ENCODE data around the gene PCDHGB7.

DNA sequence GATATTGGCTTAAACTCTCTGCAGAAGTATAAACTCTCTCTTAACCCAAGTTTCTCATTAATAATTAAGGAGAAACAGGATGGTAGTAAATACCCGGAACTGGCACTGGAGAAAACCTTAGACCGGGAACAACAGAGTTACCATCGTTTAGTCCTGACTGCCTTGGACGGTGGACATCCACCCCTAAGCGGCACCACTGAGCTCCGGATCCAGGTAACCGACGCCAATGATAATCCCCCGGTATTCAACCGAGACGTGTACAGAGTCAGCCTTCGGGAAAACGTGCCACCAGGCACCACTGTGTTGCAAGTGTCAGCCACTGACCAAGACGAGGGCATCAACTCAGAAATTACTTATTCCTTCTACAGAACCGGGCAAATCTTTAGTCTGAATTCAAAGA is 18.9 kb upstream of the PCDHGB7 start:
- TF ChIP-seq ZNF24 (IDR thresholded peaks at IDR 0.05) (no peak), BCL3 (IDR thresholded peaks at IDR 0.05; ENCODE audit: borderline replicate concordance, insufficient read depth, low read depth, low read length, poor library complexity, severe bottlenecking) (no peak), HDAC6 (IDR thresholded peaks at IDR 0.05; ENCODE audit: unreplicated experiment) (no peak), LARP7 (IDR thresholded peaks at IDR 0.05) (no peak), BACH1 (IDR thresholded peaks at IDR 0.05; ENCODE audit: borderline replicate concordance) (no peak), NFYA (IDR thresholded peaks at IDR 0.05; ENCODE audit: borderline replicate concordance, low read depth, low read length) (no peak), FOS (IDR thresholded peaks at IDR 0.05; ENCODE audit: borderline replicate concordance, extremely low read depth, insufficient read length) (no peak), NRF1 (conservative IDR thresholded peaks at IDR 0.05; ENCODE audit: low read depth, low read length) (no peak), ASH2L (IDR thresholded peaks at IDR 0.05; ENCODE audit: borderline replicate concordance, low read depth) (no peak)
- TF ChIP-seq, protein P1, sequence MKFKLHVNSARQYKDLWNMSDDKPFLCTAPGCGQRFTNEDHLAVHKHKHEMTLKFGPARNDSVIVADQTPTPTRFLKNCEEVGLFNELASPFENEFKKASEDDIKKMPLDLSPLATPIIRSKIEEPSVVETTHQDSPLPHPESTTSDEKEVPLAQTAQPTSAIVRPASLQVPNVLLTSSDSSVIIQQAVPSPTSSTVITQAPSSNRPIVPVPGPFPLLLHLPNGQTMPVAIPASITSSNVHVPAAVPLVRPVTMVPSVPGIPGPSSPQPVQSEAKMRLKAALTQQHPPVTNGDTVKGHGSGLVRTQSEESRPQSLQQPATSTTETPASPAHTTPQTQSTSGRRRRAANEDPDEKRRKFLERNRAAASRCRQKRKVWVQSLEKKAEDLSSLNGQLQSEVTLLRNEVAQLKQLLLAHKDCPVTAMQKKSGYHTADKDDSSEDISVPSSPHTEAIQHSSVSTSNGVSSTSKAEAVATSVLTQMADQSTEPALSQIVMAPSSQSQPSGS (IDR thresholded peaks at IDR 0.05; ENCODE audit: low read length): no peak
